HAP-1 (cell line): Measurements from ENCODE around the gene E2F6.
"Not testable (repeated sequence)": the region's sequence is repeated elsewhere in the genome, so short reads cannot be mapped to it uniquely, and the experiment has no call there.

ENCODE experiments used
- DNase-seq, 2 experiments: peaks; one replicate each; pipeline ENCODE4 v3.0.0-alpha.2; 2016 to 2020; ENCODE audit warnings: low spot score in 2 of 2
- H3K27me3 ChIP-seq: fragments of 250-450 bp; sonication (Bioruptor Pico); 2 replicates; pipeline ENCODE4 v1.5.1; 2020; ENCODE audit warnings: low read depth, mild to moderate bottlenecking, moderate library complexity
- H3K36me3 ChIP-seq: fragments of 250-450 bp; sonication (Bioruptor Pico); replicated peaks from 2 replicates; pipeline ENCODE4 v1.5.1; 2020; ENCODE audit warnings: mild to moderate bottlenecking
- H3K4me1 ChIP-seq: fragments of 250-450 bp; sonication (Bioruptor Pico); 2 replicates; pipeline ENCODE4 v1.5.1; 2020; ENCODE audit warnings: mild to moderate bottlenecking
- H3K4me3 ChIP-seq: fragments of 250-450 bp; sonication (Bioruptor Pico); 2 replicates; pipeline ENCODE4 v1.5.1; 2020; ENCODE audit warnings: mild to moderate bottlenecking, moderate library complexity
- H3K9me3 ChIP-seq: fragments of 250-450 bp; sonication (Bioruptor Pico); 2 replicates; pipeline ENCODE4 v1.5.1; 2020; ENCODE audit warnings: mild to moderate bottlenecking, moderate library complexity
- in situ Hi-C: fragments of 300-500 bp; cut with MboI; formaldehyde crosslinking; loops from 3 replicates; pipeline ENCODE4 v1.14.3; 2020; ENCODE audit warnings: low sequenced_read_pairs, inconsistent platforms, mixed read lengths

E2F6 gene

GRCh38 chr2:11411768-11412448 is 54.1 kb downstream of the E2F6 start:
- peak; percentile 49 to 76 for DNase-seq
- Histone ChIP-seq H3K4me3 (peak overlapping the region; percentile 19), H3K9me3 (no peaks in the 10 kb centered on the region), H3K36me3 (no peaks in the 10 kb centered on the region), H3K27me3 (no peaks in the 10 kb centered on the region), H3K4me1 (no peaks in the 10 kb centered on the region)
- in situ Hi-C loops, result loop anchor here (25.0 kb wide), 2 partner anchors 175 to 575 kb away; no protein-coding TSS in a partner anchor

GRCh38 chr2:11411244-11411643 is 54.7 kb downstream of the E2F6 start:
- H3K36me3 ChIP-seq, result no peaks in the 10 kb centered on the region
- H3K4me3 ChIP-seq, result no peak overlapping the region
- no peak for DNase-seq
- in situ Hi-C loops, result loop anchor here (25.0 kb wide), 2 partner anchors 174 to 574 kb away; no protein-coding TSS in a partner anchor
- H3K4me1 ChIP-seq, result no peaks in the 10 kb centered on the region
- no peaks in the 10 kb centered on the region for H3K27me3 ChIP-seq
- no peaks in the 10 kb centered on the region for H3K9me3 ChIP-seq

- Histone ChIP-seq H3K27me3 (no peaks in the 10 kb centered on the region), H3K4me3 (no peak overlapping the region), H3K36me3 (no peaks in the 10 kb centered on the region), H3K9me3 (no peaks in the 10 kb centered on the region), H3K4me1 (no peaks in the 10 kb centered on the region)
- DNase-seq, result no peak
- in situ Hi-C loops, result loop anchor here (25.0 kb wide), 2 partner anchors 173 to 573 kb away; no protein-coding TSS in a partner anchor
Measured at GRCh38 chr2:11410101-11410500, 55.9 kb downstream of the E2F6 start.

- Histone ChIP-seq H3K4me3 (no peak overlapping the region), H3K27me3 (no peaks in the 10 kb centered on the region), H3K9me3 (no peaks in the 10 kb centered on the region), H3K4me1 (no peaks in the 10 kb centered on the region), H3K36me3 (no peaks in the 10 kb centered on the region)
- in situ Hi-C loops, result loop anchor here (25.0 kb wide), 2 partner anchors 172 to 572 kb away; no protein-coding TSS in a partner anchor
- no peak for DNase-seq
Measured at GRCh38 chr2:11409572-11409959, 56.4 kb downstream of the E2F6 start.

- no peak for DNase-seq
- Histone ChIP-seq H3K36me3 (no peaks in the 10 kb centered on the region), H3K9me3 (no peaks in the 10 kb centered on the region), H3K4me1 (no peaks in the 10 kb centered on the region), H3K27me3 (no peaks in the 10 kb centered on the region), H3K4me3 (no peak overlapping the region)
- in situ Hi-C loops, result loop anchor here (25.0 kb wide), 2 partner anchors 172 to 572 kb away; no protein-coding TSS in a partner anchor
Measured at GRCh38 chr2:11408959-11409571, 56.9 kb downstream of the E2F6 start.

GRCh38 chr2:11407413-11407812 is 58.5 kb downstream of the E2F6 start:
- H3K9me3 ChIP-seq, result no peaks in the 10 kb centered on the region
- H3K36me3 ChIP-seq, result no peaks in the 10 kb centered on the region
- in situ Hi-C loops, result loop anchor here (25.0 kb wide), 2 partner anchors 170 to 570 kb away; no protein-coding TSS in a partner anchor
- no peaks in the 10 kb centered on the region for H3K4me1 ChIP-seq
- H3K27me3 ChIP-seq, result no peaks in the 10 kb centered on the region
- H3K4me3 ChIP-seq, result no peak overlapping the region
- DNase-seq, result no peak

- Histone ChIP-seq H3K4me3 (no peak overlapping the region), H3K27me3 (no peaks in the 10 kb centered on the region), H3K9me3 (no peaks in the 10 kb centered on the region), H3K36me3 (no peaks in the 10 kb centered on the region), H3K4me1 (no peaks in the 10 kb centered on the region)
- in situ Hi-C loops, result loop anchor here (25.0 kb wide), 2 partner anchors 170 to 570 kb away; no protein-coding TSS in a partner anchor
- peak in 1 of 2 experiments; percentile 38 for DNase-seq
Measured at GRCh38 chr2:11406958-11407381, 59.0 kb downstream of the E2F6 start.

- in situ Hi-C loops, result loop anchor here (25.0 kb wide), 2 partner anchors 169 to 569 kb away; no protein-coding TSS in a partner anchor
- Histone ChIP-seq H3K27me3 (no peaks in the 10 kb centered on the region), H3K4me1 (no peaks in the 10 kb centered on the region), H3K9me3 (no peaks in the 10 kb centered on the region), H3K4me3 (no peak overlapping the region), H3K36me3 (no peaks in the 10 kb centered on the region)
- DNase-seq, result no peak
Measured at GRCh38 chr2:11406267-11406957, 59.5 kb downstream of the E2F6 start.

- no peaks in the 10 kb centered on the region for H3K27me3 ChIP-seq
- no peaks in the 10 kb centered on the region for H3K9me3 ChIP-seq
- in situ Hi-C loops, result loop anchor here (25.0 kb wide), 2 partner anchors 168 to 568 kb away; no protein-coding TSS in a partner anchor
- no peaks in the 10 kb centered on the region for H3K36me3 ChIP-seq
- no peaks in the 10 kb centered on the region for H3K4me1 ChIP-seq
- DNase-seq, result no peak
- no peak overlapping the region for H3K4me3 ChIP-seq
Measured at GRCh38 chr2:11405599-11406266, 60.2 kb downstream of the E2F6 start.

GRCh38 chr2:11405074-11405406 is 60.9 kb downstream of the E2F6 start:
- H3K9me3 ChIP-seq, result not testable (repeated sequence)
- in situ Hi-C loops, result loop anchor here (25.0 kb wide), 2 partner anchors 168 to 568 kb away; no protein-coding TSS in a partner anchor

GRCh38 chr2:11404376-11405073 is 61.4 kb downstream of the E2F6 start:
- no peaks in the 10 kb centered on the region for H3K9me3 ChIP-seq
- no peak overlapping the region for H3K4me3 ChIP-seq
- in situ Hi-C loops, result loop anchor here (25.0 kb wide), 2 partner anchors 167 to 567 kb away; no protein-coding TSS in a partner anchor
- no peaks in the 10 kb centered on the region for H3K27me3 ChIP-seq
- no peak for DNase-seq
- H3K36me3 ChIP-seq, result no peaks in the 10 kb centered on the region
- no peaks in the 10 kb centered on the region for H3K4me1 ChIP-seq

More at GRCh38 chr2:11405074-11405406, 60.9 kb downstream of the E2F6 start:
- DNase-seq, H3K27me3 ChIP-seq, H3K4me1 ChIP-seq, H3K36me3 ChIP-seq, H3K4me3 ChIP-seq: not testable (repeated sequence)

GRCh38 chr2:11402436-11402835 is 63.5 kb downstream of the E2F6 start:
- Histone ChIP-seq H3K4me1 (no peaks in the 10 kb centered on the region), H3K36me3 (no peaks in the 10 kb centered on the region), H3K9me3 (no peaks in the 10 kb centered on the region), H3K27me3 (no peaks in the 10 kb centered on the region), H3K4me3 (no peak overlapping the region)
- in situ Hi-C loops, result loop anchor here (25.0 kb wide), 2 partner anchors 165 to 565 kb away; no protein-coding TSS in a partner anchor
- DNase-seq, result no peak

GRCh38 chr2:11399438-11399762 is 66.6 kb downstream of the E2F6 start:
- no peaks in the 10 kb centered on the region for H3K27me3 ChIP-seq
- no peaks in the 10 kb centered on the region for H3K36me3 ChIP-seq
- in situ Hi-C loops, result no loop called here

More at GRCh38 chr2:11399438-11399762, 66.6 kb downstream of the E2F6 start:
- Histone ChIP-seq H3K9me3 (no peaks in the 10 kb centered on the region), H3K4me1 (no peaks in the 10 kb centered on the region), H3K4me3 (no peak overlapping the region)
- DNase-seq, result no peak
